GM12878 (cell line): Measurements from ENCODE around the gene ADGRG2. TPM values are rescaled to one million over a fixed set of nuclear protein-coding genes. Genes with fewer than 3 reads are reported as not detected.

ENCODE experiments used
- ATAC-seq: fragments of 200-7000 bp; cut with Tn5 transposase; 3 replicates; pipeline ENCODE4 v1.9.1; 2020; ENCODE audit warnings: mild to moderate bottlenecking, moderate library complexity
- BruUV-seq: library from RNA; stranded (reverse); fragments of 400-500 nt; replicated peaks from 2 replicates; lab custom pipeline; 2021; lab: Mats Ljungman, UMichigan
- CTCF ChIA-PET: fragments of 300-600 bp; sonication (Branson Sonifier 250); formaldehyde crosslinking; extraction: SDS; loops from one replicate; lab custom pipeline; 2021; ENCODE audit warnings: inconsistent platforms; lab: Yijun Ruan, JAX
- POLR2A ChIA-PET: fragments of 350-600 bp; formaldehyde crosslinking; extraction: SDS; loops from one replicate; lab custom pipeline; 2021; ENCODE audit warnings: inconsistent platforms; lab: Charles Lee
- RAD21 ChIA-PET: fragments of 300-600 bp; sonication (Branson Sonifier 250); formaldehyde crosslinking; loops from one replicate; lab custom pipeline; 2023; ENCODE audit warnings: antibody characterized with exemption; ENCODE audit not compliant: unreplicated experiment; lab: Charles Lee
- SMC1A ChIA-PET: fragments of 300-600 bp; sonication (Branson Sonifier 250); formaldehyde crosslinking; loops from one replicate; lab custom pipeline; 2023; ENCODE audit not compliant: unreplicated experiment, uncharacterized antibody; lab: Charles Lee
- DNase-seq: peaks from one replicate; pipeline ENCODE4 v3.0.0-alpha.2; 2011; ENCODE audit warnings: low read depth, low spot score
- FAIRE-seq: peaks from 3 replicates; lab custom pipeline; 2011; peaks lifted over from hg19 to GRCh38; lab: Jason Lieb, UNC
- H2AFZ ChIP-seq: 2 replicates; pipeline ENCODE4 v1.6.0; 2011; ENCODE audit warnings: low read depth, low read length, control low read depth; ENCODE audit not compliant: control insufficient read depth
- H3K27ac ChIP-seq: 2 replicates; pipeline ENCODE4 v1.5.1; 2011; ENCODE audit warnings: control low read depth; ENCODE audit not compliant: control insufficient read depth, insufficient read depth
- H3K27me3 ChIP-seq, 2 experiments: replicated peaks in 1 of 2; 2 replicates each; pipeline versions ENCODE4 v1.6.0 to v1.6.1; 2011; ENCODE audit warnings: low read length in 1 of 2; ENCODE audit not compliant: control insufficient read depth in 2 of 2, insufficient read depth in 2 of 2
- H3K36me3 ChIP-seq, 2 experiments: 2 replicates each; pipeline ENCODE4 v1.5.1; 2011; ENCODE audit warnings: low read length in 1 of 2; ENCODE audit not compliant: control insufficient read depth in 2 of 2, insufficient read depth in 2 of 2
- H3K4me1 ChIP-seq: 2 replicates; pipeline ENCODE4 v1.6.1; 2011; ENCODE audit warnings: mild to moderate bottlenecking, low read length, moderate library complexity, mixed read lengths; ENCODE audit not compliant: control insufficient read depth, insufficient read depth
- H3K4me2 ChIP-seq: 2 replicates; pipeline ENCODE4 v1.6.0; 2011; ENCODE audit warnings: control low read depth; ENCODE audit not compliant: control insufficient read depth, insufficient read depth
- H3K4me3 ChIP-seq: fragments of 200-600 bp; sonication (generic); 2 replicates; pipeline ENCODE4 v1.5.1; 2016
- H3K79me2 ChIP-seq: 2 replicates; pipeline ENCODE4 v1.6.0; 2011; ENCODE audit warnings: low read length; ENCODE audit not compliant: control insufficient read depth, insufficient read depth
- H3K9ac ChIP-seq: 2 replicates; pipeline ENCODE4 v1.8.0; 2011; ENCODE audit warnings: low read length, control low read depth, mixed read lengths; ENCODE audit not compliant: control insufficient read depth, insufficient read depth
- H3K9me3 ChIP-seq: replicated peaks from 3 replicates; pipeline ENCODE4 v1.5.1; 2011; ENCODE audit warnings: mild to moderate bottlenecking, low read length; ENCODE audit not compliant: control insufficient read depth, insufficient read depth
- H4K20me1 ChIP-seq: 2 replicates; pipeline ENCODE4 v1.6.0; 2011; ENCODE audit not compliant: control insufficient read depth, insufficient read depth
- NFIC ChIP-seq: IDR thresholded peaks from 2 replicates; pipeline ENCODE4 v1.6.1; 2012; ENCODE audit warnings: low read depth, mild to moderate bottlenecking, inconsistent platforms, low read length, moderate library complexity
- ZBED1 ChIP-seq: IDR thresholded peaks from 2 replicates; pipeline ENCODE4 v1.6.1; 2016; ENCODE audit warnings: borderline replicate concordance
- WGBS: methylation state at CpG from one replicate; pipeline ENCODE4 v1.1.6; 2016; ENCODE audit warnings: low lambda C conversion rate; ENCODE audit not compliant: insufficient replicate concordance, insufficient coverage; ENCODE audit errors: missing lambda C conversion rate; 5-methylcytosine and 5-hydroxymethylcytosine counted together
- in situ Hi-C: fragments of 300-500 bp; cut with MboI; formaldehyde crosslinking; loops from 9 replicates; pipeline ENCODE4 v1.14.3; 2018; ENCODE audit warnings: mixed read lengths
- intact Hi-C: fragments of 100-400 bp; cut with micrococcal nuclease; formaldehyde crosslinking; loops from one replicate; pipeline ENCODE4 v1.14.2; 2022; ENCODE audit not compliant: unreplicated experiment
- polyA plus RNA-seq, 11 experiments: library from polyadenylated mRNA; depleted of rRNA in 4 of 11; unstranded in 6 of 11; stranded (reverse) in 5 of 11; fragments of >200 nt; fragmentation: Nextera tagmentation in 4 of 11; fragmentation: Illumina TruSeq in 1 of 11; extraction: Ambion mirVana in 4 of 11; extraction: Trizol in 1 of 11; gene quantifications; 1 replicate in 1 of 11; 2 replicates in 10 of 11; pipeline versions ENCODE4 v1.2.1 to v1.2.3, GENCODE V29; 2011 to 2016; ENCODE audit warnings: inconsistent platforms in 2 of 11, missing spikeins in 2 of 11, low read depth in 1 of 11
- total RNA-seq, 4 experiments: library from RNA; depleted of rRNA in 3 of 4; stranded (reverse); fragments of >200 nt in 3 of 4; fragmentation: Illumina TruSeq in 1 of 4; extraction: Trizol in 1 of 4; gene quantifications; 2 replicates each; pipeline versions ENCODE4 v1.2.1 to v1.2.3, GENCODE V29; 2013 to 2021
- TF ChIP-seq, protein P1 (sequence below): fragments of 450-650 bp; formaldehyde crosslinking; IDR thresholded peaks from 2 replicates; pipeline ENCODE4 v1.5.0; 2022; ENCODE audit warnings: mild to moderate bottlenecking, missing genetic modification characterization
- TF ChIP-seq, protein P2 (sequence below): fragments of 450-650 bp; IDR thresholded peaks from 2 replicates; pipeline ENCODE4 v1.6.1; 2016; ENCODE audit warnings: mild to moderate bottlenecking

Gene ADGRG2
- total and polyA plus RNA-seq, 10 of the 15 experiments (the other 5 are each of a cell fraction or from before 2014, with no cell fraction given) = 0.02 to 0.29 (median 0.05) TPM; not detected in 5

DNA sequence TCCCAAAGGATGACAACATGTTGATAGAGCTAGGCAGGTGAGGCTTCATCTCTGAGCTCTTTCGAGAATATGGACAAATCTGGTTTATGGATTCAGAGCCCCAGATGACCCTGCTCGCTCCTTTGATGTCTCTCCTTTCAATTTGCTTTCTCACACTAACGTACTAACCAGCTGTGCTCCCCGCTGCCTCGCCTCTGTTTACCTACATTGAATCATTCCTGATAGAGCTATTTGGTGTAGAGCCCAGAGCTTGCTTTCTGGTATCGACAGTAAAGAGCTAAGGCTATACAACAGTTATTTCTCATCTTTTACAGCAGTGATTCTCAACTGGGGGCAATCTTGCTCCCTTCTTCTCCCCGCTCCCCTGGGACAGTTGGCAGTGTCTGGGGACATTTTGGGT lies 129.4 kb downstream of the ADGRG2 start:
- ChIA-PET CTCF (interaction anchor here (1.1 to 1.2 kb wide), 2 partner anchors 25 to 108 kb away, joined by 3 to 4 read pairs; no protein-coding TSS in a partner anchor), SMC1A (interaction anchor here (0.5 to 0.8 kb wide), 3 partner anchors 13 to 577 kb away, joined by 3 read pairs; no protein-coding TSS in a partner anchor), POLR2A (no interaction called here), RAD21 (no interaction called here)
- intact Hi-C loops (no loop called here), in situ Hi-C loops (no loop called here)
- ATAC-seq = no peak
- no peaks in the 10 kb centered on the region for H3K36me3 ChIP-seq
- TF ChIP-seq, protein P1, sequence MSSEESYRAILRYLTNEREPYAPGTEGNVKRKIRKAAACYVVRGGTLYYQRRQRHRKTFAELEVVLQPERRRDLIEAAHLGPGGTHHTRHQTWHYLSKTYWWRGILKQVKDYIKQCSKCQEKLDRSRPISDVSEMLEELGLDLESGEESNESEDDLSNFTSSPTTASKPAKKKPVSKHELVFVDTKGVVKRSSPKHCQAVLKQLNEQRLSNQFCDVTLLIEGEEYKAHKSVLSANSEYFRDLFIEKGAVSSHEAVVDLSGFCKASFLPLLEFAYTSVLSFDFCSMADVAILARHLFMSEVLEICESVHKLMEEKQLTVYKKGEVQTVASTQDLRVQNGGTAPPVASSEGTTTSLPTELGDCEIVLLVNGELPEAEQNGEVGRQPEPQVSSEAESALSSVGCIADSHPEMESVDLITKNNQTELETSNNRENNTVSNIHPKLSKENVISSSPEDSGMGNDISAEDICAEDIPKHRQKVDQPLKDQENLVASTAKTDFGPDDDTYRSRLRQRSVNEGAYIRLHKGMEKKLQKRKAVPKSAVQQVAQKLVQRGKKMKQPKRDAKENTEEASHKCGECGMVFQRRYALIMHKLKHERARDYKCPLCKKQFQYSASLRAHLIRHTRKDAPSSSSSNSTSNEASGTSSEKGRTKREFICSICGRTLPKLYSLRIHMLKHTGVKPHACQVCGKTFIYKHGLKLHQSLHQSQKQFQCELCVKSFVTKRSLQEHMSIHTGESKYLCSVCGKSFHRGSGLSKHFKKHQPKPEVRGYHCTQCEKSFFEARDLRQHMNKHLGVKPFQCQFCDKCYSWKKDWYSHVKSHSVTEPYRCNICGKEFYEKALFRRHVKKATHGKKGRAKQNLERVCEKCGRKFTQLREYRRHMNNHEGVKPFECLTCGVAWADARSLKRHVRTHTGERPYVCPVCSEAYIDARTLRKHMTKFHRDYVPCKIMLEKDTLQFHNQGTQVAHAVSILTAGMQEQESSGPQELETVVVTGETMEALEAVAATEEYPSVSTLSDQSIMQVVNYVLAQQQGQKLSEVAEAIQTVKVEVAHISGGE = no peak
- no peak for TF ChIP-seq NFIC
- BruUV-seq = no TSS peak
- H3K4me3 ChIP-seq = no peak overlapping the region
- no peak overlapping the region for H3K4me2 ChIP-seq
- 14% methylated on average over 7 of the region's 7 CpGs for WGBS
- no peaks in the 10 kb centered on the region for H4K20me1 ChIP-seq
- no peak for FAIRE-seq
- H3K9me3 ChIP-seq = no peaks in the 10 kb centered on the region
- no peak overlapping the region for H2AFZ ChIP-seq
- no peaks in the 10 kb centered on the region for H3K4me1 ChIP-seq
- no peak overlapping the region for H3K27ac ChIP-seq
- H3K27me3 ChIP-seq = no peaks in the 10 kb centered on the region; a peak in 1 of 4 replicates
- H3K9ac ChIP-seq = no peak overlapping the region
- no peaks in the 10 kb centered on the region for H3K79me2 ChIP-seq
- DNase-seq = no peak

DNA sequence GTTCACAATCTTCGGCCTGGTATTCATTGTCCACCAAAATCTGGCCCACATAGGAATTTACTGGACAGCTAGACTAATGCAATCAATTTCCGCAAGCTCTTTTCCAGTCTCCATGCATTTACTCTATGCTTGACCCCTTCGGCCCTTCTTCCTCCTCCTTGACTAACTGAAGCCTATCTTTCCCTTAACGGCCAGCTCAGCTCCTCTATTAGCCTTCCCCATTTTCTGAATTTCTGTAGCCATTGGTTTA lies 137.2 kb downstream of the ADGRG2 start:
- ChIA-PET CTCF (interaction anchor here (1.4 to 2.6 kb wide), 2 partner anchors 10 to 349 kb away, joined by 4 to 9 read pairs; no protein-coding TSS in a partner anchor), RAD21 (interaction anchor here (0.9 to 1.3 kb wide), 2 partner anchors 24 to 129 kb away, joined by 3 to 4 read pairs; no protein-coding TSS in a partner anchor)
- FAIRE-seq = no peak

More for the DNA sequence above, 137.2 kb downstream of the ADGRG2 start:
- SMC1A ChIA-PET = interaction anchor here (0.7 to 1.7 kb wide), 5 partner anchors 10 to 575 kb away, joined by 3 to 6 read pairs (median 3); no protein-coding TSS in a partner anchor
- BruUV-seq = no TSS peak
- Histone ChIP-seq H4K20me1 (no peaks in the 10 kb centered on the region), H3K4me1 (no peaks in the 10 kb centered on the region; the same call in 1 of the 2 replicates), H3K36me3 (no peaks in the 10 kb centered on the region), H3K9me3 (no peaks in the 10 kb centered on the region), H2AFZ (peak overlapping the region; percentile 89), H3K27ac (peak overlapping the region; percentile 80), H3K79me2 (peaks cover 10% of the 10 kb centered on the region), H3K9ac (peak overlapping the region; percentile 76), H3K4me2 (peak overlapping the region; percentile 69; the same call in 1 of the 2 replicates), H3K27me3 (no peaks in the 10 kb centered on the region), H3K4me3 (peak overlapping the region; percentile 75)
- ATAC-seq (peak; percentile 1; the same call in 2 of the 3 replicates), DNase-seq (peak; percentile 15)
- WGBS = 28% methylated on average over 4 of the region's 4 CpGs
- in situ Hi-C loops = no loop called here
- no peak for TF ChIP-seq ZBED1
- TF ChIP-seq, protein P2, sequence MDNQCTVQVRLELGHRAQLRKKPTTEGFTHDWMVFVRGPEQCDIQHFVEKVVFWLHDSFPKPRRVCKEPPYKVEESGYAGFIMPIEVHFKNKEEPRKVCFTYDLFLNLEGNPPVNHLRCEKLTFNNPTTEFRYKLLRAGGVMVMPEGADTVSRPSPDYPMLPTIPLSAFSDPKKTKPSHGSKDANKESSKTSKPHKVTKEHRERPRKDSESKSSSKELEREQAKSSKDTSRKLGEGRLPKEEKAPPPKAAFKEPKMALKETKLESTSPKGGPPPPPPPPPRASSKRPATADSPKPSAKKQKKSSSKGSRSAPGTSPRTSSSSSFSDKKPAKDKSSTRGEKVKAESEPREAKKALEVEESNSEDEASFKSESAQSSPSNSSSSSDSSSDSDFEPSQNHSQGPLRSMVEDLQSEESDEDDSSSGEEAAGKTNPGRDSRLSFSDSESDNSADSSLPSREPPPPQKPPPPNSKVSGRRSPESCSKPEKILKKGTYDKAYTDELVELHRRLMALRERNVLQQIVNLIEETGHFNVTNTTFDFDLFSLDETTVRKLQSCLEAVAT = peak; percentile 90
- POLR2A ChIA-PET = no interaction called here
- intact Hi-C loops = no loop called here
